CD8-positive, alpha-beta memory T cell (primary cell): ENCODE data around the gene EIF4G1. TPM values are rescaled to one million over a fixed set of nuclear protein-coding genes. Genes with fewer than 3 reads are reported as not detected.

Experiments used
- CTCF ChIA-PET: fragments of 350-600 bp; sonication (Branson Sonifier 250); formaldehyde crosslinking; loops from one replicate; lab custom pipeline; 2021; ENCODE audit warnings: antibody characterized with exemption; lab: Charles Lee
- POLR2A ChIA-PET: fragments of 350-600 bp; sonication (Branson Sonifier 250); formaldehyde crosslinking; loops from one replicate; lab custom pipeline; 2021; ENCODE audit warnings: antibody characterized with exemption; lab: Charles Lee
- DNase-seq, 5 donors: peaks; one replicate each; pipeline versions ENCODE4 v3.0.0 to v3.0.0-alpha.2; 2020 to 2022; ENCODE audit warnings: mixed read lengths in 1 of 5
- H3K27ac ChIP-seq: one replicate; pipeline ENCODE4 v1.7.0; 2013; ENCODE audit warnings: low read depth, mild to moderate bottlenecking, low read length, moderate library complexity
- H3K27me3 ChIP-seq: 2 replicates; pipeline ENCODE4 v1.7.0; 2013; ENCODE audit warnings: low read length, mild to moderate bottlenecking; ENCODE audit not compliant: insufficient read depth, poor library complexity, severe bottlenecking
- H3K36me3 ChIP-seq: 2 replicates; pipeline ENCODE4 v1.7.0; 2013; ENCODE audit warnings: mild to moderate bottlenecking, low read length, moderate library complexity; ENCODE audit not compliant: insufficient read depth
- H3K4me1 ChIP-seq: 2 replicates; pipeline ENCODE4 v1.7.0; 2013; ENCODE audit warnings: mild to moderate bottlenecking, low read length, moderate library complexity; ENCODE audit not compliant: insufficient read depth
- H3K4me3 ChIP-seq: 2 replicates; pipeline ENCODE4 v1.7.0; 2013; ENCODE audit warnings: mild to moderate bottlenecking, low read length
- H3K9me3 ChIP-seq: 2 replicates; pipeline ENCODE4 v1.7.0; 2013; ENCODE audit warnings: mild to moderate bottlenecking, low read length
- H3K27ac Mint-ChIP-seq, 8 donors: one replicate each; pipeline ENCODE4 v1.8.0; 2020 to 2021; ENCODE audit warnings: mixed read lengths in 8 of 8, mild to moderate bottlenecking in 6 of 8, inconsistent platforms in 3 of 8, moderate library complexity in 3 of 8
- H3K27me3 Mint-ChIP-seq, 2 donors: one replicate each; pipeline ENCODE4 v1.8.0; 2020 to 2021; ENCODE audit warnings: mixed read lengths in 2 of 2, mild to moderate bottlenecking in 1 of 2, moderate library complexity in 1 of 2
- H3K36me3 Mint-ChIP-seq, 3 donors: one replicate each; pipeline ENCODE4 v1.8.0; 2020 to 2021; ENCODE audit warnings: mixed read lengths in 3 of 3, inconsistent platforms in 1 of 3, mild to moderate bottlenecking in 1 of 3
- H3K4me1 Mint-ChIP-seq, 3 donors: one replicate each; pipeline ENCODE4 v1.8.0; 2020 to 2021; ENCODE audit warnings: mixed read lengths in 3 of 3, inconsistent platforms in 1 of 3, mild to moderate bottlenecking in 1 of 3
- H3K4me3 Mint-ChIP-seq, 7 donors: one replicate each; pipeline ENCODE4 v1.8.0; 2020 to 2021; ENCODE audit warnings: mixed read lengths in 7 of 7, mild to moderate bottlenecking in 6 of 7, moderate library complexity in 4 of 7, inconsistent platforms in 2 of 7
- H3K9me3 Mint-ChIP-seq, 5 donors: one replicate each; pipeline ENCODE4 v1.8.0; 2020 to 2022; ENCODE audit warnings: mixed read lengths in 5 of 5, mild to moderate bottlenecking in 3 of 5, moderate library complexity in 2 of 5, inconsistent platforms in 1 of 5
- polyA plus RNA-seq: library from polyadenylated mRNA; unstranded; fragments of 300-500 nt; fragmentation: Illumina TruSeq; gene quantifications from one replicate; pipeline ENCODE4 v1.2.3, GENCODE V29; 2021
- total RNA-seq, 2 experiments: library from RNA; stranded (reverse); gene quantifications; one replicate each; pipeline ENCODE4 v1.2.3, GENCODE V29; 2021

Gene EIF4G1
- total and polyA plus RNA-seq, 3 experiments from 2014 or later: 46.2 to 694 (median 693) TPM

- Histone ChIP-seq H3K4me1 (peaks cover 19% of the 10 kb centered on the region), H3K27me3 (no peaks in the 10 kb centered on the region), H3K9me3 (no peaks in the 10 kb centered on the region), H3K4me3 (no peak overlapping the region), H3K36me3 (peaks cover under 1% of the 10 kb centered on the region), H3K27ac (no peak overlapping the region)
- peaks cover 0 to 2% (median 0%) of the 10 kb centered on the region in 5 donors for H3K9me3 Mint-ChIP-seq
- H3K36me3 Mint-ChIP-seq: peaks cover 0 to 11% (median 0%) of the 10 kb centered on the region in 3 donors
- DNase-seq: no peak
- ChIA-PET CTCF (interaction anchor here (0.8 to 3.5 kb wide), 2 partner anchors 12 to 14 kb away, joined by 3 to 18 read pairs; no protein-coding TSS in a partner anchor), POLR2A (no interaction called here)
- H3K4me1 Mint-ChIP-seq: peaks cover 15 to 19% (median 17%) of the 10 kb centered on the region in 3 donors
- H3K4me3 Mint-ChIP-seq: peak overlapping the region in 4 of 7 donors; percentile 84 to 89 (median 86)
- peaks cover 0 to 4% of the 10 kb centered on the region in 2 donors for H3K27me3 Mint-ChIP-seq
- H3K27ac Mint-ChIP-seq: peak overlapping the region in 1 of 8 donors; percentile 76
These were observed 45.2 kb downstream of the EIF4G1 start for GRCh38 chr3:184359610-184360009.

GRCh38 chr3:184360070-184360928 is 45.9 kb downstream of the EIF4G1 start:
- Histone ChIP-seq H3K4me3 (peak overlapping the region; percentile 47), H3K27ac (peak overlapping the region; percentile 33), H3K9me3 (no peaks in the 10 kb centered on the region), H3K4me1 (peaks cover 23% of the 10 kb centered on the region), H3K36me3 (peaks cover 5% of the 10 kb centered on the region), H3K27me3 (no peaks in the 10 kb centered on the region)
- Mint-ChIP-seq H3K27me3 (peaks cover 0 to 4% of the 10 kb centered on the region in 2 donors), H3K27ac (peak overlapping the region in 5 of 8 donors; percentile 29 to 97 (median 76)), H3K4me1 (peaks cover 22 to 25% (median 22%) of the 10 kb centered on the region in 3 donors), H3K4me3 (peak overlapping the region; percentile 84 to 91 (median 87)), H3K36me3 (peaks cover 0 to 15% (median 4%) of the 10 kb centered on the region in 3 donors), H3K9me3 (peaks cover 0 to 2% (median 0%) of the 10 kb centered on the region in 5 donors)
- CTCF ChIA-PET: interaction anchor here (0.7 to 3.5 kb wide), 4 partner anchors 12 to 201 kb away, joined by 3 to 18 read pairs (median 3); partner anchors contain the start of gene EEF1AKMT4
- POLR2A ChIA-PET: no interaction called here
- no peak for DNase-seq

GRCh38 chr3:184360929-184361531 is 46.6 kb downstream of the EIF4G1 start:
- H3K27me3 ChIP-seq: no peaks in the 10 kb centered on the region
- Mint-ChIP-seq H3K27ac (peak overlapping the region in 5 of 8 donors; percentile 3 to 97 (median 32)), H3K27me3 (peaks cover 0 to 4% of the 10 kb centered on the region in 2 donors), H3K36me3 (peaks cover 0 to 19% (median 4%) of the 10 kb centered on the region in 3 donors), H3K4me1 (peaks cover 22 to 27% (median 25%) of the 10 kb centered on the region in 3 donors), H3K9me3 (peaks cover 0 to 2% (median 0%) of the 10 kb centered on the region in 5 donors), H3K4me3 (peak overlapping the region; percentile 84 to 91 (median 87))
- peaks cover 23% of the 10 kb centered on the region for H3K4me1 ChIP-seq
- ChIA-PET CTCF (interaction anchor here (0.7 to 3.5 kb wide), 7 partner anchors 11 to 200 kb away, joined by 3 to 18 read pairs (median 3); partner anchors contain the start of gene EEF1AKMT4), POLR2A (no interaction called here)
- DNase-seq: peak in 1 of 5 donors; percentile 6
- peaks cover 5% of the 10 kb centered on the region for H3K36me3 ChIP-seq
- no peaks in the 10 kb centered on the region for H3K9me3 ChIP-seq
- peak overlapping the region; percentile 33 for H3K27ac ChIP-seq
- peak overlapping the region; percentile 47 for H3K4me3 ChIP-seq

- H3K4me1 Mint-ChIP-seq: peaks cover 22 to 28% (median 27%) of the 10 kb centered on the region in 3 donors
- H3K27me3 Mint-ChIP-seq: peaks cover 0 to 4% of the 10 kb centered on the region in 2 donors
- CTCF ChIA-PET: interaction anchor here (1.2 to 3.5 kb wide), 5 partner anchors 8 to 179 kb away, joined by 3 to 18 read pairs (median 3); no protein-coding TSS in a partner anchor
- peak within 1 kb of the TSS; percentile 92 to 97 (median 97) for H3K4me3 Mint-ChIP-seq
- Histone ChIP-seq H3K4me3 (peak within 1 kb of the TSS; percentile 73), H3K4me1 (peaks cover 23% of the 10 kb centered on the region), H3K27me3 (no peaks in the 10 kb centered on the region), H3K27ac (peak within 1 kb of the TSS; percentile 88), H3K36me3 (peaks cover 5% of the 10 kb centered on the region), H3K9me3 (no peaks in the 10 kb centered on the region)
- peak in 4 of 5 donors; percentile 35 to 67 (median 42) for DNase-seq
- H3K9me3 Mint-ChIP-seq: peaks cover 0 to 2% (median 0%) of the 10 kb centered on the region in 5 donors
- H3K27ac Mint-ChIP-seq: peak within 1 kb of the TSS; percentile 81 to 97 (median 93)
- POLR2A ChIA-PET: no interaction called here
- H3K36me3 Mint-ChIP-seq: peaks cover 0 to 21% (median 5%) of the 10 kb centered on the region in 3 donors
These were observed 47.1 kb downstream of the EIF4G1 start, which contains the start of the genes CLCN2 and POLR2H for GRCh38 chr3:184361532-184361931. CLCN2 (minus strand) TSS chr3:184361605; CDS start chr3:184361479, 126 bp downstream. POLR2H (plus strand) TSS chr3:184361710; CDS start chr3:184363493, 1,783 bp downstream.

- CTCF ChIA-PET: interaction anchor here (1.2 to 3.5 kb wide), 6 partner anchors 9 to 179 kb away, joined by 3 to 18 read pairs (median 5); no protein-coding TSS in a partner anchor
- H3K9me3 Mint-ChIP-seq: peaks cover 0 to 2% (median 0%) of the 10 kb centered on the region in 5 donors
These were observed 47.7 kb downstream of the EIF4G1 start for GRCh38 chr3:184361932-184362667.

GRCh38 chr3:184362668-184363546 is 48.5 kb downstream of the EIF4G1 start:
- Histone ChIP-seq H3K9me3 (no peaks in the 10 kb centered on the region), H3K36me3 (peaks cover 5% of the 10 kb centered on the region), H3K4me1 (peaks cover 23% of the 10 kb centered on the region), H3K27me3 (no peaks in the 10 kb centered on the region), H3K4me3 (peak overlapping the region; percentile 73), H3K27ac (peak overlapping the region; percentile 88)
- Mint-ChIP-seq H3K4me1 (peaks cover 22 to 35% (median 31%) of the 10 kb centered on the region in 3 donors), H3K36me3 (peaks cover 0 to 33% (median 14%) of the 10 kb centered on the region in 3 donors), H3K27ac (peak overlapping the region; percentile 95 to 98 (median 96)), H3K9me3 (peaks cover 0 to 2% (median 0%) of the 10 kb centered on the region in 5 donors), H3K4me3 (peak overlapping the region; percentile 92 to 99 (median 97)), H3K27me3 (peaks cover 0 to 4% of the 10 kb centered on the region in 2 donors)
- ChIA-PET POLR2A (no interaction called here), CTCF (interaction anchor here (1.2 to 3.5 kb wide), 6 partner anchors 9 to 151 kb away, joined by 3 to 18 read pairs (median 6); partner anchors contain the start of gene CHRD)
- peak; percentile 89 to 96 (median 93) for DNase-seq

More at GRCh38 chr3:184361932-184362667, 47.7 kb downstream of the EIF4G1 start:
- H3K27ac ChIP-seq: peak overlapping the region; percentile 88
- peak overlapping the region; percentile 73 for H3K4me3 ChIP-seq
- Mint-ChIP-seq H3K27ac (peak overlapping the region; percentile 81 to 96 (median 93)), H3K36me3 (peaks cover 0 to 27% (median 11%) of the 10 kb centered on the region in 3 donors), H3K4me1 (peaks cover 22 to 34% (median 31%) of the 10 kb centered on the region in 3 donors), H3K27me3 (peaks cover 0 to 4% of the 10 kb centered on the region in 2 donors), H3K4me3 (peak overlapping the region; percentile 92 to 97 (median 97))
- peaks cover 23% of the 10 kb centered on the region for H3K4me1 ChIP-seq
- H3K27me3 ChIP-seq: no peaks in the 10 kb centered on the region
- no peaks in the 10 kb centered on the region for H3K9me3 ChIP-seq
- H3K36me3 ChIP-seq: peaks cover 5% of the 10 kb centered on the region
- POLR2A ChIA-PET: interaction anchor here (0.5 kb wide), 1 partner anchor 413 kb away, joined by 11 read pairs; no protein-coding TSS in a partner anchor
- DNase-seq: peak; percentile 16 to 55 (median 29)
